IPS-NIHi7 (cell line): Measurements from ENCODE around the gene GDF15.
"Not testable (repeated sequence)": the region's sequence is repeated elsewhere in the genome, so short reads cannot be mapped to it uniquely, and the experiment has no call there.

Experiments used
- DNase-seq: peaks from one replicate; pipeline ENCODE4 v3.0.0; 2012; ENCODE audit warnings: mixed read lengths; ENCODE audit errors: extremely low spot score

GDF15 gene

GRCh38 chr19:18363787-18364186, 22.2 kb upstream of the GDF15 start:
- DNase-seq = no peak

GRCh38 chr19:18364277-18364825, 21.6 kb upstream of the GDF15 start:
- not testable (repeated sequence) for DNase-seq

GRCh38 chr19:18364826-18365528, 21.0 kb upstream of the GDF15 start:
- peak; percentile 45 for DNase-seq

GRCh38 chr19:18366021-18366435, 19.9 kb upstream of the GDF15 start:
- no peak for DNase-seq

DNA sequence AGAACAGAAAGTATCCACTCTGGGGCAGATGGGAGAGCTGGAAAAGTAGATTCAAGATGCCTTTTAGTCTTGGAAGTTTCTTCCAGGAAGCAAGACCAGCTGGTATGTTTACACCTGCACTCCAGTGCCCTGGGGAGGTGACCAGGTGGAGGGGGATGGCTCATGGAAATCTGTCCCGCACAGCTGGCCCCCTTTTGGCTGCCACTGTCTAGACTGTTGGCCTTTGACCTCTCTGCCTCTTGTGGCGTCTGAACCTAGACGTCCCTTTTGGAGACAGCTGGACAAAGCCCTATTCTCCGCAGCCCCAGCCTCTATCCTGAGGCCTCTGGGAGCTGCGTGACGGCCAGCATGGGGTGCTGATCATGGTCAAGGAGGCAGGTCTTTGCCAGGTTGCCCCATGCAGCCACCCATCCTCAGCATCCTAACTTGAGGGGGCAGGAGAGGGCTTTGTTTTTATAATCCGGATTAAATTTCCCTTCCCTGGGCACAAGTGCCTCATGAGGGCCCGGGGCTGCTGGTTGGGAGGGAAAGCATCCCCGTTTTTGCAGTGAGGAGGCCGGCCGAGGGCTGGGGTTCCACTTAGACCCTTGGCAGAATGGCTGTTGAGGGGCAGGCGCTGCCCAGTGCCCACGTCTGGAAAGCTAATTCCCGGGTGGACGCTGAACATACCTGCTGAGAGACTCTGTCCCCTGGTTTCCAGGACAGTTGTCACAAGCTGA, 17.3 kb upstream of the GDF15 start:
- no peak for DNase-seq

- DNase-seq = no peak
Observed at GRCh38 chr19:18373407-18373891, 12.5 kb upstream of the GDF15 start.

GRCh38 chr19:18373892-18374629, 11.9 kb upstream of the GDF15 start:
- peak; percentile 96 for DNase-seq

DNA sequence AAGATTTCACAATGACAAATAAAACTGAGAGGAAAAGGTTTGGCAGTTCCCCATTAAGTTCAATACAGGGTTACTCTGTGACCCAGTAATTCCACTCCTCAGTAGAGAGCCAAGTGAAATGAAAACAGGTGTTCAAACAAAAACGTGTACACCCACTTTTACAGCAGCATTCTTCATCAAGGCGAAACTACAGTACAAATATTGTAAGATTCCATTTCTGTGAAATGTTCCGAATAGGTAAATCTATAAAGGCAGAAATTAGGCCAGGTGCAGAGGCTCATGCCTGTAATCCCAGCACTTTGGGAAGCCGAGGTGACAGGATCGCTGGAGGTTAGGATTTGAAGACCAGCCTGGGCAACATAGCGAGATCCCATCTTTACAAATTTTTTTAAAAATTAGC, 8.9 kb upstream of the GDF15 start:
- DNase-seq = no peak

DNA sequence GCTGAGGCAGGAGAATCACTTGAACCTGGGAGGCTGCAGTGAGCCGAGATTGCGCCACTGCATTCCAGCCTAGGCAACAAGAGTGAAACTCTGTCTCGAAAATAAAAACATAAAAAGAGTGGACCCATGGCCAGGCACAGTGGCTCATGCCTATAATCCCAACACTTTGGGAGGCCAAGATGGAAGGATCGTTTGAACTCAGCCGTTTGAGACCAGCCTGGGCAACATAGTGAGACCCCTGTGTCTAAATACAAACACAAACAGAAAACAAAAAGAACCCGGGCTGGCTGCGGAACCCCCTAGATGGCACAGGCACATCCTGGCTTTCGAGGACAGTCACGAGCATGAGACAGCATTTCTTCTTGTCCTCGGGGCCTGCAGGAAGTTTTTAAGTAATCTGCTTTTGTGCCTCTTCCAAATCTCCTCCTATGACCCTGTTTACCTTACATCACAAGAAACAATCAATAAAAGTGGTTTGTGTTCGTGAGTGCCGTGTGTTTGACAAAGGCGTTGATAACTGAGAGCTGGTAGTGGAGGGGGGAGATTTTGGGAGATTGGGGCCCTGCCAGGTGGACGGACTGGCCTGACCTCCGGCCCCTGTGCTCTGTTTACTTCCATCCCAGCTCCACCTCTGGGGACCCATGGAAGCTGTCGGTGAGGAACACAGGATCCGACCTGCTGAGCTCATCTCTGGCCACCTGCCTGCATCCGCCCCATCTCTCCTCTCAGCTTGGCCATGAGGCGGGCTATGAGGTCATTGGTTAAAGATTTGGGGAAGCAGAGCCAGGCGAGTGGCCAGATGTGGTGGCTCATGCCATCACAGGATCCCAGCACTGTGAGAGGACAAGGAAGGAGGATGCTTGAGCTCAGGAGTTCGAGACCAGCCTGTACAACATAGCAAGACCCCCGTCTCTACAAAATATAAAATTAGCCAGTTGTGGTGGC, 5.9 kb upstream of the GDF15 start:
- DNase-seq = no peak

- DNase-seq = no peak
Observed at GRCh38 chr19:18380843-18381242, 5.1 kb upstream of the GDF15 start.

DNA sequence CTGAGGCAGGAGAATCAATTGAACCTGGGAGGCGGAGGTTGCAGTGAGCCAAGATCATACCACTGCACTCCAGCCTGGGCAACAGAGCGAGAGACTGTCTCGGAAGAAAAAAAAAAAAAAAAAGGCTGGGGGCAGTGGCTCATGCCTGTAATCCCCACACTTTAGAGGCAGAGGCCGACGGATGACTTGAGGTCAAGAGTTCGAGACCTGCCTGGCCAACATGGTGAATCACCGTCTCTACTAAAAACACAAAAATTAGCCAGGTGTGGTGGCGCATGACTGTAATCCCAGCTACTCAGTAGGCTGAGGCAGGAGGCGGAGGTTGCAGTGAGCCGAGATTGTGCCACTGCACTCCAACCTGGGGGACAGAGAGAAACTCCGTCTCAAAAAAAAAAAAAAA, 2.3 kb upstream of the GDF15 start:
- not testable (repeated sequence) for DNase-seq

DNA sequence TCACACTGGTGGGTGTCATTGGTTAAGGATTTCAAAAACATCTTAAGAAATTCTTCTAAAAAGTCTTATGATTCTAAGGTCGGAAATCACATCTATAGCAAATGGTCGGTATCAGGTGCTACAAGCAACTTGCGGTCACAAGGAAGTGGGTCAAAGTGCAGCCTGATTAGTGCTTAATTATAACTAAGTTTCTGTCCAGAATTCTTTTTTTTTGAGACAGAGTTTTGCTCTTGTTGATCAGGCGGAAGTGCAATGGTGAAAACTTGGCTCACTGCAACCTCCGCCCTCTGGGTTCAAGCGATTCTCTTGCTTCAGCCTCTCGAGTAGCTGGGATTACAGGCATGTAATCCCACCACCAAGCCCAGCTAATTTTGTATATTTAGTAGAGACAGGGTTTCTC, 1.2 kb upstream of the GDF15 start:
- DNase-seq = no peak

- DNase-seq = no peak
Observed at GRCh38 chr19:18385359-18385674, 641 bp upstream of the GDF15 start.

- DNase-seq = no peak
Observed at GRCh38 chr19:18386543-18387271, 749 bp downstream of the GDF15 start.

DNA sequence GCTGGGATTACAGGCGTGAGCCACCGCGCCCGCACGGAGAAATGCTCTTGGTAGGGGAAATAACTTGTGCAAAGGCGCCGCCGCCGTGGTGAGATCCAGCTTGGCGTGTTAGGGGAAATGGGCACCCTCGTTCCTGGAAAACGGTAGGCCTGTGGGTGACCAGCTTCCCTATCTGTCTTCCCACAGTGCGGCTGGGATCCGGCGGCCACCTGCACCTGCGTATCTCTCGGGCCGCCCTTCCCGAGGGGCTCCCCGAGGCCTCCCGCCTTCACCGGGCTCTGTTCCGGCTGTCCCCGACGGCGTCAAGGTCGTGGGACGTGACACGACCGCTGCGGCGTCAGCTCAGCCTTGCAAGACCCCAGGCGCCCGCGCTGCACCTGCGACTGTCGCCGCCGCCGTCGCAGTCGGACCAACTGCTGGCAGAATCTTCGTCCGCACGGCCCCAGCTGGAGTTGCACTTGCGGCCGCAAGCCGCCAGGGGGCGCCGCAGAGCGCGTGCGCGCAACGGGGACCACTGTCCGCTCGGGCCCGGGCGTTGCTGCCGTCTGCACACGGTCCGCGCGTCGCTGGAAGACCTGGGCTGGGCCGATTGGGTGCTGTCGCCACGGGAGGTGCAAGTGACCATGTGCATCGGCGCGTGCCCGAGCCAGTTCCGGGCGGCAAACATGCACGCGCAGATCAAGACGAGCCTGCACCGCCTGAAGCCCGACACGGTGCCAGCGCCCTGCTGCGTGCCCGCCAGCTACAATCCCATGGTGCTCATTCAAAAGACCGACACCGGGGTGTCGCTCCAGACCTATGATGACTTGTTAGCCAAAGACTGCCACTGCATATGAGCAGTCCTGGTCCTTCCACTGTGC, 2.4 kb downstream of the GDF15 start:
- peak; percentile 93 for DNase-seq

- no peak for DNase-seq
Observed at GRCh38 chr19:18388960-18389725, 3.2 kb downstream of the GDF15 start.

- no peak for DNase-seq
Observed at GRCh38 chr19:18389726-18390064, 3.7 kb downstream of the GDF15 start.

GRCh38 chr19:18390065-18390907, 4.3 kb downstream of the GDF15 start:
- DNase-seq = no peak
